ENCODE measurements around the gene LDLRAD4.

LDLRAD4 gene

DNA sequence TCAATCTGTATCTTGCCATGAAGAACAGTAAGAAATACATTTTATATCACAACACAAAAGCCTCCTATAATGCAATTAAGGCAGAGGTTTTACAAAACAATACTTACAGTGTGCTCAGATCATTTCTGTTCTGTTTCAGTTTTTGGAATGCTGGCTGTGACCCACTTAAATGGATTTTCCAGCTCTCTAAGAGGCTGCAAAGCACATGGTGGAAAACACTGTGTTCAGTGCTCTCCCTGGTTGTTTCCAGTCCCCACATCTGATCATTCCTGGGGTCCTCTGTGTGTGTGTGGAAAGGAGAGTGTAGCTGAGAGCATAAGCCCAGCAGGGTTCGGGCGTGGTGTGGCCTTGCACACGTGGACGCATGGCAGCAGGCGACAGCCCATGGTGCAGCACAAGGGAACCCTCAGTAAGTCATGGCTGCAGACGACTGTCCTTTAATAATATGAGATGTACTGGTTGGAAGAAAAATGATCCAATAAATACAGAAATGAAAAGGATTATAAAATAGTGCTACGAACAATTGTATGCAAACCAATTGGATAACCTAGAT, 412.2 kb downstream of the LDLRAD4 start:
- ChIA-PET POLR2A (no interaction called here), CTCF (no interaction called here)
- no peak for DNase-seq (ENCODE audit: extremely low spot score)
- TF ChIP-seq L3MBTL2 (conservative IDR thresholded peaks at IDR 0.05) (no peak), LEF1 (IDR thresholded peaks at IDR 0.05; ENCODE audit: borderline replicate concordance) (no peak), SP1 (IDR thresholded peaks at IDR 0.05) (no peak), ELF4 (IDR thresholded peaks at IDR 0.05) (no peak), FOXM1 (IDR thresholded peaks at IDR 0.05; ENCODE audit: borderline replicate concordance) (no peak), HDGF (IDR thresholded peaks at IDR 0.05; ENCODE audit: borderline replicate concordance) (no peak), FOXK2 (IDR thresholded peaks at IDR 0.05) (no peak), TARDBP (IDR thresholded peaks at IDR 0.05) (no peak), BHLHE40 (IDR thresholded peaks at IDR 0.05; ENCODE audit: borderline replicate concordance) (no peak), ARNT (IDR thresholded peaks at IDR 0.05) (no peak), CTBP1 (IDR thresholded peaks at IDR 0.05; ENCODE audit: borderline replicate concordance) (no peak), SUZ12 (IDR thresholded peaks at IDR 0.05) (no peak), ZNF384 (IDR thresholded peaks at IDR 0.05) (no peak), FOXA1 (IDR thresholded peaks at IDR 0.05) (no peak), NFRKB (IDR thresholded peaks at IDR 0.05) (no peak)
- TF ChIP-seq, protein P1, sequence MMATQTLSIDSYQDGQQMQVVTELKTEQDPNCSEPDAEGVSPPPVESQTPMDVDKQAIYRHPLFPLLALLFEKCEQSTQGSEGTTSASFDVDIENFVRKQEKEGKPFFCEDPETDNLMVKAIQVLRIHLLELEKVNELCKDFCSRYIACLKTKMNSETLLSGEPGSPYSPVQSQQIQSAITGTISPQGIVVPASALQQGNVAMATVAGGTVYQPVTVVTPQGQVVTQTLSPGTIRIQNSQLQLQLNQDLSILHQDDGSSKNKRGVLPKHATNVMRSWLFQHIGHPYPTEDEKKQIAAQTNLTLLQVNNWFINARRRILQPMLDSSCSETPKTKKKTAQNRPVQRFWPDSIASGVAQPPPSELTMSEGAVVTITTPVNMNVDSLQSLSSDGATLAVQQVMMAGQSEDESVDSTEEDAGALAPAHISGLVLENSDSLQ (IDR thresholded peaks at IDR 0.05) = no peak

DNA sequence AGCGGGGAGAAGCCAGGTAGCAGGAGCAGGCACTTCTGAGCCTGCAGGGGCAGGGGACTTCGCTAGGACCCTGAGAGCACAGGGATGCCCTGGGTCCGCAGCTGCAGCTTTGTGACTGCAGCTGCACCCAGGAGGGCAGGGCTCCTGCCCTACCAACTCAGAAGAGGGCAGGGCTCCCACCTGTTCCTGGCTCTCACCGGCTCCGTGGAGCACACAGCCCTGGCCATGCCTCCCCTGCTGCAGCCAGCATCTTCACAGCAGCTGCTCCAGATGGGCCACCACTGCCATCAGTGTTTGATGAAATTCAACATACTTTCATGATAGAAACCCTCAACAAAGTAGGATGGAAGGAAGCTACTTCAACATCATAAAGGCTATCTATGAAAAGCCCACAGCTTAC, 415.1 kb downstream of the LDLRAD4 start:
- ChIA-PET POLR2A (no interaction called here), CTCF (no interaction called here)
- no peak for DNase-seq (ENCODE audit: extremely low spot score)
- TF ChIP-seq TARDBP (IDR thresholded peaks at IDR 0.05) = no peak
- no peak for TF ChIP-seq FOXK2 (IDR thresholded peaks at IDR 0.05)
- no peak for TF ChIP-seq LEF1 (IDR thresholded peaks at IDR 0.05; ENCODE audit: borderline replicate concordance)
- no peak for TF ChIP-seq CTBP1 (IDR thresholded peaks at IDR 0.05; ENCODE audit: borderline replicate concordance)
- no peak for TF ChIP-seq FOXM1 (IDR thresholded peaks at IDR 0.05; ENCODE audit: borderline replicate concordance)
- TF ChIP-seq SUZ12 (IDR thresholded peaks at IDR 0.05) = no peak
- no peak for TF ChIP-seq ELF4 (IDR thresholded peaks at IDR 0.05)
- TF ChIP-seq, protein P1 (IDR thresholded peaks at IDR 0.05) = no peak
- no peak for TF ChIP-seq L3MBTL2 (conservative IDR thresholded peaks at IDR 0.05)
- TF ChIP-seq BHLHE40 (IDR thresholded peaks at IDR 0.05; ENCODE audit: borderline replicate concordance) = no peak
- no peak for TF ChIP-seq SP1 (IDR thresholded peaks at IDR 0.05)
- TF ChIP-seq ZNF384 (IDR thresholded peaks at IDR 0.05) = no peak
- TF ChIP-seq ARNT (IDR thresholded peaks at IDR 0.05) = no peak
- TF ChIP-seq HDGF (IDR thresholded peaks at IDR 0.05; ENCODE audit: borderline replicate concordance) = no peak
- no peak for TF ChIP-seq FOXA1 (IDR thresholded peaks at IDR 0.05)
- no peak for TF ChIP-seq NFRKB (IDR thresholded peaks at IDR 0.05)

DNA sequence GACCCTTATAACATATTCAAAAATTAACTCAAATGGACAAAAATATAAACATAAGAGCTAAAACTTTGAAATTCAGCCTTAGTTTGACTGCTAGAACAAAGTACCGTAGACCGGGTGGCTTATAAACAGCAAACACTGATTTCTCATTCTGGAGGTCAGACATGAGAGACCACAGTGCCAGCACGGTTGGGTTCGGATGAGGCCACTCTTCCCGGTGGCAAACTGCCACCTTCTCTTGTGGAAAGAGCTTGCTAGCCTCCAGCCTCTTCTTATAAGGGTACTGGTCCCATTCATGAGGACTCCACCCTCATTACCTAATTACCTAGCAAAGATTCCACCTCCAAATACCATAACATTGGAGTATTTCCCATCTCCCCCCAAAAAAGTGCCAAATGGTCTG, 416.5 kb downstream of the LDLRAD4 start:
- TF ChIP-seq LEF1 (IDR thresholded peaks at IDR 0.05; ENCODE audit: borderline replicate concordance) = no peak
- ChIA-PET CTCF (no interaction called here), POLR2A (no interaction called here)
- no peak for DNase-seq (ENCODE audit: extremely low spot score)

DNA sequence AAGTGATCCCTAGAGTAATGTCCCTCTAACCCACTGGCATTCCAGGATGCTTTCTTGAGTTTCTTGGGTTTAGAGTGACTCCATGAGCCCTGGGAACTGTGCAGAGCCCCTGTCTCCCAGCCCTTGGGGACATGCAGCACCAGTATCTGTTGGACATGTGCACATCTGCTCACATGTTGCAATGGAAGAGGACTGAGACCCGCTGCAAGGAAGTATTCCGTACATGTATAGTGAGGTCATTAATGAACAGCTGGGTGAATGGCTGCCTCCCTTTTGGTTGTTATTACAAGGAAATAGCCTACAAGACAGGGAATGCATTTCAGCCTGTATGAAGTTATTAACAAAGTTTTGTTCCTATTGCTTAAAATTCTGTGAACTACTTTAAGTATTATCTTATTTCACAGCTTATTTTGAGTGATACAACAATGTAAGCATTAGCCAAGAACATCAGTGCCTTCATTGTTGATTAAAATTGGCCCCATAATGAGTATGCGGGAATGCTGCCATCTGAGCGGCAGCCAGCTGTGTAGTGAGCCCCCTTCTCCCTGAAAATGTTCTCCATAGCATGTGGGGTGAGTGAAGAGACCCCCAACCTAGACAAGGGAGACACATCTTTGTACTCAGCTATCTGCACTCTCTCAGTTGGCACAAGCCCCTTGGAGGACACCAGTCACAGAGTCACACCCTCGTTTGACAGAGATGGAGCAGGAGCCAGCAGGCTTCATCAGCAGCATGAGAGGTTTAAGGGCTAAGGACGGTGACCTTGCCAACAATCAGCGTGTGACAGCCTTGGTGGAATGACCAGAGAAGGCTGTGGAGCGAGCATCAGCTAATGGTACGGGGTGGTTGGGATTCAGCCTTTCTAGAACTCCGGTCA, 420.4 kb downstream of the LDLRAD4 start:
- CTCF ChIA-PET = no interaction called here
- POLR2A ChIA-PET = no interaction called here

DNA sequence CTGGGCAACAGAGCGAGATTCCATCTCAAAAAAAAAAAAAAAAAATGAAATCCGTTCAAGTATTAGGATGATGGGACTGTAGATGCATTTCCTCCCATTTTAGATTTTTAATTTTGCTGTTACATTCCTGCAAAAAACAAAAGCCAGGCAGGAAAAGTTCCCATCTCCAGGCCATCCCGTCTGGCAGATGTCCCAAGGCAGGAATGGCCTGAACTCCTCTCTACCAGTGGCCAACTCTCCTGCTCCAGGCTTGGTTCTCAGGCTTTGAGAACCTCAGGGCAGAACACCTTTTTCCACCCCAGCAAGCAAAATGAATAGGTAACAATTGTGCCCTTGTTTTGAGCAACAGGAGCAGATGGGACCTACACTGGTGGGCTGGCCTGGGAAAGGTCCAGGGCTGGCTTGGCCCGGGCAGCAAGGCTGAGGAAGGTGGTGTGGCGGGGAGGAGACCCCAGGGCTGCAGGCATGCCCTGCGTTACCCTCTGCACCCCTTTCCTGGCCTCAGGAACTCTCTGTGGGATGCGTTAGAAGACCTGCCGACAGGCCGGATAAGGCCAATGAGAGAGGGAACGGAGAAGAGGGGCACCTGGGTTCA, 421.8 kb downstream of the LDLRAD4 start:
- POLR2A ChIA-PET = no interaction called here
- TF ChIP-seq CTBP1 (IDR thresholded peaks at IDR 0.05; ENCODE audit: borderline replicate concordance) = no peak
- TF ChIP-seq SUZ12 (IDR thresholded peaks at IDR 0.05) = no peak
- TF ChIP-seq ZNF384 (IDR thresholded peaks at IDR 0.05) = no peak
- no peak for TF ChIP-seq TARDBP (IDR thresholded peaks at IDR 0.05)
- no peak for TF ChIP-seq HDGF (IDR thresholded peaks at IDR 0.05; ENCODE audit: borderline replicate concordance)
- no peak for TF ChIP-seq FOXA1 (IDR thresholded peaks at IDR 0.05)
- no peak for DNase-seq (ENCODE audit: extremely low spot score)
- CTCF ChIA-PET = no interaction called here

More for the DNA sequence above, 420.4 kb downstream of the LDLRAD4 start:
- TF ChIP-seq LEF1 (IDR thresholded peaks at IDR 0.05; ENCODE audit: borderline replicate concordance) (no peak), FOXA1 (IDR thresholded peaks at IDR 0.05) (no peak), SP1 (IDR thresholded peaks at IDR 0.05) (no peak)
- no peak for DNase-seq (ENCODE audit: extremely low spot score)

- TF ChIP-seq HDGF (IDR thresholded peaks at IDR 0.05; ENCODE audit: borderline replicate concordance) (no peak), ELF4 (IDR thresholded peaks at IDR 0.05) (no peak), FOXK2 (IDR thresholded peaks at IDR 0.05) (no peak), NFRKB (IDR thresholded peaks at IDR 0.05) (no peak), FOXA1 (IDR thresholded peaks at IDR 0.05) (no peak)
- DNase-seq (ENCODE audit: extremely low spot score) = no peak
- ChIA-PET CTCF (no interaction called here), POLR2A (no interaction called here)
Measured at GRCh38 chr18:13641551-13642439, 423.2 kb downstream of the LDLRAD4 start.

Data from HEK293T (cell line).